Mammary epithelial cell (primary cell): Measurements from ENCODE around the gene ADGRD2.

ENCODE experiments used
- CTCF ChIP-seq, 2 donors: IDR thresholded peaks in 1 of 2; conservative IDR thresholded peaks in 1 of 2; 2 replicates each; pipeline ENCODE4 v1.5.1; 2011 to 2012; ENCODE audit warnings: inconsistent platforms in 2 of 2, low read length in 2 of 2, mild to moderate bottlenecking in 2 of 2, control low read depth in 1 of 2, low read depth in 1 of 2; ENCODE audit not compliant: insufficient read depth in 1 of 2; ENCODE audit errors: extremely low read depth in 1 of 2
- EZH2 ChIP-seq: IDR thresholded peaks from 2 replicates; pipeline ENCODE4 v1.6.1; 2012; ENCODE audit warnings: low read length, inconsistent platforms, borderline replicate concordance

GRCh38 chr9:124496463-124496862 lies 46.2 kb downstream of the ADGRD2 start:
- TF ChIP-seq CTCF (conservative IDR thresholded peaks at IDR 0.05 in 1 of 2, IDR thresholded peaks at IDR 0.05 in 1 of 2; ENCODE audit: extremely low read depth in 1 of 2, insufficient read depth in 1 of 2, low read depth in 1 of 2, low read length in 2 of 2) (no peak), EZH2 (no peak)
